8988T (cell line): ENCODE data around the gene IDH3G.
"Not testable (repeated sequence)": the region's sequence is repeated elsewhere in the genome, so short reads cannot be mapped to it uniquely, and the experiment has no call there.

ENCODE experiments used
- DNase-seq: peaks from one replicate; pipeline ENCODE4 v3.0.0; 2011

The IDH3G gene

GRCh38 chrX:153749017-153749416 is 45.2 kb downstream of the IDH3G start:
- not testable (repeated sequence) for DNase-seq

GRCh38 chrX:153746991-153747390 is 47.2 kb downstream of the IDH3G start:
- not testable (repeated sequence) for DNase-seq

DNA sequence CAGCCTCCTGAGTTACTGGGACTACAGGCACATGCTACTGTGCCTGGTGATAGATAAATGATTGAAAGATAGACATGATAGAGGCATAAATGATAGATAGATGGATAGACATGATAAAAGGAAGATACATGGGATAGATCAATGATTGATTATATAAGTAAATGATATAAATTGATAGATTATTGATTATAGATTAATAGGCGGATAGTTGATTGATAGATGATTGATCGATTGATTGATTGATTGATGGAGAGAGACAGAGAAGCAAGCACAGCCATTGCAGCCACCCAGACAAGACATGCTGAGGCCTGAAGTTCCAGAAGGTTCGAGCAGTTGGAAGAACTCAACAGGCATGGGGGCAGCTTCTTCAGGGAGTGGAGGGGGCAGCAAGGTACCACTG is 47.8 kb downstream of the IDH3G start:
- DNase-seq: no peak

DNA sequence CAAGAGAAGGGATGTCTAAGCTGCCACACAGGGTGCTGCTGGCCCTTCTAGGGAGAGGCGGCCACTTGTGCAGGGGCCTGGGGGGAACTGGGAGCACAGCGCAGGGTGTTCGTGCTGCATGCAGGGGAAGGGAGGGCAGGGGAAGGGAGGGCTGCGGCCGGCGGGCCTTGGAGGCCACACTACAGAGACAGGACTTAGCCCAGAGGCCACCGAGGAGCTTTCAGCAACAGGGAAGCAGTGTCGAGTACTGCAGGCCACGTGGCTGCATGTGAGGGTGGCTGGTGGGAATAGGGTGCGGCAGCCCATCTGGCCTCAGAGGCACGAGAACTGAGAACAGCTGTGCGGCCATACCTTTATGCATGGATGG is 49.1 kb downstream of the IDH3G start:
- DNase-seq: not testable (repeated sequence)

DNA sequence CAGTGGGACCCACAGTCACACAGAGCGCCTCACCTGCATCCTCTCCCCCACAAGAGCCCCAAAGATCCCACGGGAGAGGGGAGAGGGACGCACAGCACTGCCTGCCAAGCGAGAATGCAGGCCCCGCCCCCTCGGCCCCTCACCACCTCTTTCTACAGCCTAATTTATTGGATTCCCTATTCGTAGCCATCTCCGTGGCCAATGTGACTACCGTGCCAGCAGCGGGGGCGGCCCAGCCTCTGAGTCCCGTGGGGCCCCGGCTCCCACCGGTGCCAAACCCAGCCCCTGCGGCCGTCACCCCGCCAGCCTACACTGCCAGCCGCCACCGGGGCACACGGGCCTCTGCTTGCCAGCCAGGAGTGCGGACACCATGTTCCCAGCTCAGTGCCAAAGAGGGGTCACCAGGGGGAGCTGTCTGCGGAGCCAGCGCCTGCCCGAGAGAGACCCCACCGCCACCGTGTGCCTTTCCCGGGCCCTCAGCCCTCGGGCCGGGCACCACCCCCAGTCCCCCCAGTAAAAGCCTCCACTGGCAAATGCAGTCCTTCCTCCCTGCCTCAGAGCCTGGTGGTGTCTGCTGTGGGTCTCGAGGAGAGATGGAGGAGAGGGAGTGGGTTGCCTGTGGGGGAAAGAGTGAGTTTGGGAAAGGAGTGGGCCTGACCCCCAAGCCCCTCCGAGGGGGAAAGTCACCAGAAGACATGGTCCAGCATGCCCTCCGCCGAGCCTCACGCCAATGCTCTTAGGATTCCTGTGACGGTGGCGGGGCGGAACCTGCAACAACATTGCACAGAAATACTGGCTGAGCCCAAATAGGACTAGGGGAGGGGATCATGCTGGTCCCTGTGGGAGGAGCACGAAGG is 49.7 kb downstream of the IDH3G start:
- DNase-seq: no peak

DNA sequence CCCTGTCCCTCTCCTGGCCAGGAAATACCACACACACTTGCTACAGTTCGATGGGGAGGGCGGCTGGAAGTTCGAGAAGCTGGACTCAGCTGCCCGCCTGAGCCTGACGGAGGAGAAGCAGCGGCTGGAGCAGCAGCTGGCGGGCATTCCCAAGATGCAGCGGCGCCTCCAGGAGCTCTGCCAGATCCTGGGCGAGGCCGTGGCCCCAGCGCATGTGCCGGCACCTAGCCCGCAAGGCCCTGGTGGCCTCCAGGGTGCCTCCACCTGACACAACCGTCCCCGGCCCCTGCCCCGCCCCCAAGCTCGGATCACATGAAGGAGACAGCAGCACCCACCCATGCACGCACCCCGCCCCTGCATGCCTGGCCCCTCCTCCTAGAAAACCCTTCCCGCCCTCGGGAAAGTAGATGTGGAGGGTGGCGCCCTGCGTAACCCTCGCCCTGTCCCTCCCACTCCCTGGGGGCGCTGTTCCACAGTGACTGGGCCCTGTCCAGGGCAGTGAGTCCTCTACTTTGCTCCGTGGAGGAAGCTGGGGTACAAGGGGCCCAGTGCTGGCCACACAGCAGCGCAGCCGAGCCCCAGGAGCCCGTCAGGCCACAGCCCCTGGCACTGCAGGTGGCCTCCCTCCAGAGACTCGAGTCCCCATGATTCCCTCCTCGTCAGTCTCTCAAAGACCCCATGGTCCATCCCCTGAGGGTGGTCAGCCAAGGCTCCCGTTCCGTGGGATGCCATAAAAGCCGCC is 50.5 kb downstream of the IDH3G start:
- not testable (repeated sequence) for DNase-seq

DNA sequence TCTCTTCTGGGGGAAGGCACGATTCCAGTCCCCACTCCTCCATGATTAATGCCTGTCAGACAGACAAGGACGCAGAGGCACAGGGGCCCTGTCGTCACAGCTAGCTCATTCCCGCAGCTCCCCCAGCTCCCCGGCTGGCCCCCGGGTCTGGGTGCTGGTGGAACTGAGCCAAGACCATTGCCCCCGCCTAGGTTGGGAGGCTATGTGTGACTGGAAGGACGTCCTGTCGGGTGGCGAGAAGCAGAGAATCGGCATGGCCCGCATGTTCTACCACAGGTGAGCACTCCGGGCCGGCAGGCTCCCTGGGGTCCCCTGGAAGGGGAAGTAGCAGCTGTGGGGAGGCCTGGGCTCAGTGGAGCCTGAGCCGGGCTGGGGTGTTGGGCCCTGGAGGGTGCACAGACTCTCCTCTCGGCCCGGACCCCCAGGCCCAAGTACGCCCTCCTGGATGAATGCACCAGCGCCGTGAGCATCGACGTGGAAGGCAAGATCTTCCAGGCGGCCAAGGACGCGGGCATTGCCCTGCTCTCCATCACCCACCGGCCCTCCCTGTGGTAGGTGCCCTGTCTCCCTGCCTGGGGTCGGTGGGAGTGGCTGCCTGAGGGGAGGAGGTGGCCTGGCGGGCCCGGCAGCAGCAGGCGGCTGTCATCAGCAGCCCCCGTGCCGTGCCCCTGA is 51.2 kb downstream of the IDH3G start:
- not testable (repeated sequence) for DNase-seq

DNA sequence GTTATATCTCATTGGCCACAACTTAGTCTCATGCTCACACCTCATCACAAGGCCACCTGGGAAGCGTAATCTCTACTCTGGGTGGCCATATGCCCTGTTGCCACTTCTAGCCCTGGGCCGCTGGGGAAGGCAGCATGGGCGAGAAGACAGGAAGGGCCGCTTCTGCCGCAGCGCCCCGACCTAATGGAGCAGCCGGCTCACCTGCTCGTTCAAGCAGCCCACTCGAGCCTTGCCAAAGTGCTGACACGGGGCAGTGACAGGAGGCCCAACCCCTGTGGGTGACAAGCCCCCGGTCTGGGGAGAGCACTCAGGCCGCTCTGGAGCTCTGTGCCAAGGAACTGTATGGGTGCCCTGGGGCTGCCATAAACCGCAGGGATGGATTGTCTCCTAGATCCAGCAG is 52.1 kb downstream of the IDH3G start:
- DNase-seq: not testable (repeated sequence)

- no peak for DNase-seq
Measured at GRCh38 chrX:153741446-153741845, 52.7 kb downstream of the IDH3G start.

- DNase-seq: no peak
Measured at GRCh38 chrX:153740631-153741222, 53.4 kb downstream of the IDH3G start.

DNA sequence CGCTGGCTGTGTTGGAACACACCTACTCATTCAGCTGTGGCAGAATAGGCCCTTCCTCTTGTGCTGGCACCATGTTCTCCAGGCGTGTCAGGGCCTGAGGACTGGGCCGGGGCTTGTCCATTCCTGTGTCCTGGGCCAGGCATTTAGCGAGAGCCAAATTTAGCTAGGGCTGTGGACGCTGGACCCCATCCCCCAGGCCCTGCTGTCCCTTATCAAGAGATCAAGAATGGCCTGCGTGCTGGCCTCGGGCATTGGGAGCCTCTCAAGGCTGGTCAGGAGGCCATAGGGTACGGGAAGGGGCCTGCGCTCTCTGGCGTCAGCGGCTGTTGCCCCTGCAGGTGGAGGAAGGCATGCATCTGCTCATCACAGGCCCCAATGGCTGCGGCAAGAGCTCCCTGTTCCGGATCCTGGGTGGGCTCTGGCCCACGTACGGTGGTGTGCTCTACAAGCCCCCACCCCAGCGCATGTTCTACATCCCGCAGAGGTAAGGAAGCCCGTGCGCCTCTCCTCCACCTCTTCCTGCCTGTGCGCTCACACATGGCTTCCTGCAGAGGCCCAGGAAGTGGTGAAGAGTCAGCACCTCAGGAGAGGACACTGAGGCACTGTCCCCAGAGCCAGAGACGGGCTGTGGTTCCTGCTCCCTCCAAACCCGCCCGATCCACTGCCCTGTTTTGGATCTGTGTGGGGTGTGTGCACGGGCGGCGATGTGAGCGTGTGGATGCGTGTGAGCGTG is 54.3 kb downstream of the IDH3G start:
- DNase-seq: no peak

DNA sequence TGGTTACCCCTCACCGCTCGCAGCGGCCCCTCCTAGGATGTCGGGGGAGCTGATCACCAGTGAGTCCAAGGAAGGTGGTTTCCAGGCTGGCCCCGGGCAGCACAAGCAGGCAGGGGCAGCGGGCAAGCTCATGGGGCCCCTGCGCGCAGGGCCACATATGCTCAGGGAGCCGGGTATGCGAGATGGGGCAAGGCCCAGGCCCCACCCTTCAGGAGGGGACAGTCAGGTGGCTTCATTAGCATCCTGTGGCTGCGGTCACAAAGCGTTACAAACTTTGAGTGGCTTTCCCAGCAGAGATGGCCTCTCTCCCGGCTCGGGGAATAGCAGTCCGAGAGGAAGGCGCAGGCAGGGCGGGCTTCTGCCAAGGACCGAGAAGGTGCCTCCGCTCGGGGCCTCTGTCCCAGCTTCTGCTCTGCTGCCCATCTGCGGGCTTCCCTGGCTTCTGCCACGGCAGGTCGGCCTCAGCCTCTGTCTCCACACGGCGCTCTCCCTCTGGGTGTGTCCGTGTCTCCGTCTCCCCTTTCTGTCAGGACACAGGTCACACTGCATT is 56.0 kb downstream of the IDH3G start:
- no peak for DNase-seq

- no peak for DNase-seq
Measured at GRCh38 chrX:153736871-153737441, 57.2 kb downstream of the IDH3G start.

DNA sequence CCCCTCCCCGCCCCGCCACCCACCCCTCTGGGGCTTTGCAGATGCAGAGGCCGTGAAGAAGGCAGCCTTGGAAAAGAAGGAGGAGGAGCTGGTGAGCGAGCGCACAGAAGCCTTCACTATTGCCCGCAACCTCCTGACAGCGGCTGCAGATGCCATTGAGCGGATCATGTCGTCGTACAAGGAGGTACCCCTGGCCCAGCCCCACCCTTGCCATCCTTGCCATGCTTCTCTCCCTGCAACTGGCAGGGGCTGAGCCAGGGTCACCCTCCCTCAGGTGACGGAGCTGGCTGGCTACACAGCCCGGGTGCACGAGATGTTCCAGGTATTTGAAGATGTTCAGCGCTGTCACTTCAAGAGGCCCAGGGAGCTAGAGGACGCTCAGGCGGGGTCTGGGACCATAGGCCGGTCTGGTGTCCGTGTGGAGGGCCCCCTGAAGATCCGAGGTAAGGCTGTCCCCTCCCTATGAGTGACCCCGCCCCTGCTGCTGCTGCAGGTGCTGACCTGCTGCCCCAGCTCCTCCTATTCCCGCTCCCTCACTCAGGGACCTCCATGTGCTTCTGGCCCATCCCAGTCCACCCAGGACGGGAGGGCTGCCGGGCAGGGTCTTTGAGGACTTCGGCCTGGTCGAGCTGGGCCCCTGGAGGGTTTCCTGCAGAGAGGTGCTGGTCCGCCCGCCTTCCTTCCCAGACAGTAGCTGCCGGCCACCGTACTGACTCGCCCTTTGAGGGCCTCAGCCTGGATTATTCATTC is 57.9 kb downstream of the IDH3G start:
- no peak for DNase-seq
